Suppressor macrophage treated with lipopolysaccharide for 1 hour (primary cell): Measurements from ENCODE around the gene DNAJC30.

ENCODE experiments used
- DNase-seq, 3 donors: peaks; one replicate each; pipeline ENCODE4 v3.0.0-alpha.2; 2020 to 2022

The DNAJC30 gene

DNA sequence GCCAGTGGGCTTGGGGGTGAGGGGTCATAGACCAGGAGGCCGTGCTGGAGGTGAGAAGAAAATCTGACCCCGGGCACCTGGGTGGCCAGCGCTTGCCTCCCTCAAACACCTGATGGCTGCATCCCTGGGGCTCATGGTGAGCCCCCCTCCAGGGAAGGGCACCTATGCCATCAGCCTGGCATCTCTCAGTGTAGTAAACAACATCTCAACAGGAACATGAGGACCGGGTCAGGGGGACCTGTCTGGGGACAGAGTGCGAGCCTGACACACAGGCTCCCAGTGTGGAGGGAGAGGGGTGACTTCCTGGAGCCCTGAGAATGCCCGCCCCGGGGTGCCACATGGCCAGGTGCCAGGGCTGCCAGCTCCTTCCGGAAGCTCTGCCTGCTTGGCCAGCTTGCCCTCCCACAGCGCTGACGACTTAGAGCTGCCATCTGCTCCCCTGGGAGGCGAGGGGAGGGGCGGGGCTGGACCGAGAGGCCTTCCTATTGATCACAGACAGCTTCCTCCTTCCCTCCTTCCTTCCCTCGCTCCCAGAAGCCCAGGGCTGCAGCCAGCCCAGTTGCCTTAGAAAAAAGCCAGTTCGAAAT, 23.9 kb upstream of the DNAJC30 start:
- DNase-seq = peak in 1 of 3 donors; percentile 52

DNA sequence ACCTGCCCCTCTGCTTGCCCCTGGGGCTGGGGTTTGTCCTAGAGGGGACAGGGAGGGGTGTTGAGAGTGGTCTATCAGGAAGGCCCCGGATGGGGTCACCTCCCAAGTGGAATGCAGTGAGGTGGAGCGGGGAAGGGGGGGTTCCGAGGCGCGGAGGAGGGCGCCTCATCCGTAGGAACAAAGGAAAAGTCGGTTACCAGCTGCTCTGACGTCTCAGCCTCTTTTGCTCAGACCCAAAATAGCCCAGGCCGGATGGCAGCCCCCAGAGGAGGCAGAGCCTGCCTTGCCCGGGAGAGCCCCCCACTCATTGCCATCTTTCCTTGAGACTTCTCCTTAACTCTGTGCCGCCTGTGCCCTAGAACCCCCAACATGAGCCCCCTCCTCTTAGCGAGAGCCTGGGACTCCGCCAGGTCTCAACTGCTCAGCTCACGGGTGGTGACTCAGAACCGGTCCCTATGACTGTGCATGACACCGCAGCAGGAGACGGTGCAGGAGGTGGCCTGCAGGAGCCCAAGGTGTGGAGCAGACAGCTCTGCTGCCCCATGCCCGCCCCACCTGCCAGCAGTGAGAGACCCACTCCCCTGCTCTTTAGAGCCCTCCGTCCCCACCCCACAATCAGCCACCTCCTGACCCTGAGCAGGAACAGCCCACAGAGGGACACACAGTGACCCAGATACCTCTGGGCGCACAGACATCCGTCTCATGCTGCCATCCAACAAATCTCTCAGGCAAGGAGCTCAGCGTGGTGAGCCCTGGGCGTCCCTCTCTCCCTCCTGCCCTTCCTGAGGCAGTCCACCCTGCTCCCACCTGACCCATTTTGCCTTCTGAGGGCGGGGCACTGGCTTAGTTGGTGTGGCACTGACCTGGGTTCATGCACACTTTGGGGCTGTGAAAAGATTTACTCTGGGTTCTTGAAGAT, 23.1 kb upstream of the DNAJC30 start:
- no peak for DNase-seq

DNA sequence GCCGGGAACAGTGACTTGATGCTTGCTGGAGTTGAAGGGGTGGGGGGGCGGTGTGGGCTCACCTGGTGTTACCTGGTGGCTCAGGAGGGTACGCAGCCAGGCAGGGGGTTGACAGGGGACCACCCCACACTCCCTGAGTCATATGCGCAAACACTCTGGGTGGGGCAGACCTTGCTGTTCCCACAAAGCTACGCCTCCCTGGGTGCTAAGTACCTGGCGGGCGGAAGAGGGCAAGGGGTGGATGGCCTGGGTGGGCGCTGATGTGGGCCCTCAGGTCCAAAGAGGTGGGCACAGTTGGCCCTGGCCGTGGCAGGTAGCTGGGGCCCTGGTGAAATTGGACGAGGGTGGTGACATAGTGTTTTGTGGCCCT, 22.3 kb upstream of the DNAJC30 start:
- DNase-seq = no peak

DNA sequence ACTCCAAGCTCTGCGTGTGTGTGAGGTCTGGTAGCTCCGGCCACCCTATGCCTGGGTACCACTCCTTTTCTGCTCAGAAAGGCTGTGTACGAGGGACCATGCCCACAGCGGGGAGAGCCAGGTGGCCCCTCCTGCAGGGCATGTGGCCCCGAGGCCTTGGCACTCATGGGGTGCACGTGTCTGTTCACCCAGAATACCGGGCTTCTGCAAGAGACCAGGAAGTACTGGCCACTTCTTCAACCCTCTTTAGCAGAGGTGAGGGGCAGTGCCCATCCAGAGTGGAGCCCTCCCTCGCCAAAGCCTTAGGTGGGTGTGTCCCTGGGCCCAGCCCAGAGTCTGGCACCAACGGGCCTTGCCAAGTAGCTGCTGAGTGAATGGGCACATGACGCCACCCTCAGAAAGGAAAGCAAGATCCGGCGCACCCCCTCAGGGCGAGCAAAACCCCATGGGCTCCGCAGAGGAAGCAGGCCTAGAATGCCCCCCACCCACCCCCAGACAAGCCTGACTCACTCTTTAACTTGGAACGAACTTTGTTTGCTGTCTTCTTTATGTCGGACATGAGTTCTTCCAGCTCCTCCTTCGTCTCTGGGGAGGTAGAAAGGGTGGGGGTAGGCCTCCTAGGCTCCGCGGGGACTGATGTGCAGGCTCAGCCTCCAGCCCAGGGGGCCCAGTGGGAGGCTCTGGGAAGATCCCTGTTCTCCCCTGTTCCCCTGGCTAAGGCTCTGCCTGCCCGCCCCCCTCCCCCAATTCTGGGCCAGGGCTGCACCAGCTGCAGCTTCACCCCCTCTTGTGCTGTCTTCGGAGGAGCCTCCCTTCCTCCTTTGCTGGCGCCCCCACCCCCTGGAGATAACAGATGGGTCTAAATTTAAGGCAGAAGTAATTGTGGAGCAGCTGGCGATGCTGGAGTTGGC, 21.6 kb upstream of the DNAJC30 start:
- DNase-seq = no peak

DNA sequence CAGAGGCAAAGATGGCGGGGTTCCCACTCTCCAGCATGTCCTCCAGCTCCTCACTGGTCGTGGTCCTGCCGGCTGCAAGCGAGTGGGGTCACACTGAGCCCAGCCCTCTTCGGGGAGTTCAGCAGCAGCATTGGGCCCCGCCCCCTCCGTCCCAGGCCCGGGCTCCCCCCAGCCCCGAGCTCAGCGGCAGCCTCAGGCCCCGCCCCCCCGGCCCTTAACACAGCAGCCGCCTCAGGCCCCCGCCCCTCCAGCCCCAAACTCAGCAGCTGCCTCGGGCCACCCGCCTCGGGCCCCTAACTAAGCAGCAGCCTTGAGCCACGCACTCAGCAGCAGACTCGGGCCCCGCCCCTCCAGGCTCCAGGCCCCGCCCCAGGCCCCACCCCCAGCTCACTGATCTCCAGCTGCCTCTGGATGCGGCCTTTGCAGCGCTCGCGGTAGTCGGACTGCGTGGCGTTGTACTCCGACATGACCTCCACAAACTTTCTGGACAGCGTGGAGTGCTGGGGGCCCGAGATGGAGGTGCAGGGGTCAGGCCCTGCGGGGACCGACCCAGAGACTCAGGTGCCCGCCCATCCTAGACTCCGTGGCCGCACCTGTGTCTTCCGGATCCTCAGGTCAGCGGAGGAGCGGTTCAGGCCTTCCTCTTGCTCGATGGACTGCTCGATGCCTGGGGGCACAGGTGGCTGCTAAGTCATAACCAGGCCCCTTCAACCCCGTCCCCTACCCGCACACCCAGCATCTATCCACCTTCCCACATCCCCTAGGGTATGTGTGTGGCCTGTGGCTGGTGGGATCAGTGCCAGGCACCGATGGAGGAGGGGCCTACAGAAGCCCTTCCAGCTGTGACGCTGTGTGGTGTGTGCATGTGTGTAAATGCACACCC, 20.7 kb upstream of the DNAJC30 start:
- DNase-seq = peak; percentile 51 to 78 (median 59)

DNA sequence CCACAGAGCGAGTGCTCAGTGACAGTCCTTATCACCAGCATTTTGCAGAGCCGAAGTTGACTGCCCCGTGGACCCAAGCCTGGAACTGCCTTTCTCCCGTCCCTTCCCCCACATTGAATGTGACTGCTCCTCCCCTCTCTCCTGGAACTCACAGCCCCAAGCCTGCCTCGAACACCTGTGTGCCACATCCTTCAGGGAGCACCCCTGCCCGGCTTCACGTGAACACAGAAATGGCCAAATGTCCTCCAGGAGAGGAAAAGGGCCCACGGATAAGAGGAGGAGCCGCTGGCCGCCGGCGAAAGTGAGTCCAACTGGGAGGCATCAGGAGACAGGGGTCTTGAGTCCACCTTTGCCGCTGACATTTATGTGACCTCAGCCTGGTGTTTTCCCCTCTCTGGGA, 20.0 kb upstream of the DNAJC30 start:
- no peak for DNase-seq

DNA sequence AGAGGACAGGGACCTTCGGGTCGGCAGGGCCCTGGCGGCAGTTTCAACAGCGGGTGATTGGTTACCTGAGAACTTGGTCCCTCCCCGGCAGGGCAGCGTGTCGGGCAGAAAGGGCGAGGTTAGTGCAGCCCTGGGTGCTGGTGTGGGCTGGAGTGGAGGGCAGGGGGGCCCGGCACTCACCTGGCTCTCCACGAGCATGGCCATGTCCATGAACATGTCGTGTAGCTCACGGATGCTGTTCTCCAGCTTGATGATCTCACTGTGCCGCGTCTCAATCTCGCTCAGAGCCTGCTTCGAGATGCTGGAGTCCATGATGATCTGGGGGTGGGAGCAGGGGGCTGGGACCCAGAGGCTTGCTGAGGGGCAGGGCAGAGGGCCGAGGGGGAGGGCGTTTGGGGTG, 19.4 kb upstream of the DNAJC30 start:
- no peak for DNase-seq

DNA sequence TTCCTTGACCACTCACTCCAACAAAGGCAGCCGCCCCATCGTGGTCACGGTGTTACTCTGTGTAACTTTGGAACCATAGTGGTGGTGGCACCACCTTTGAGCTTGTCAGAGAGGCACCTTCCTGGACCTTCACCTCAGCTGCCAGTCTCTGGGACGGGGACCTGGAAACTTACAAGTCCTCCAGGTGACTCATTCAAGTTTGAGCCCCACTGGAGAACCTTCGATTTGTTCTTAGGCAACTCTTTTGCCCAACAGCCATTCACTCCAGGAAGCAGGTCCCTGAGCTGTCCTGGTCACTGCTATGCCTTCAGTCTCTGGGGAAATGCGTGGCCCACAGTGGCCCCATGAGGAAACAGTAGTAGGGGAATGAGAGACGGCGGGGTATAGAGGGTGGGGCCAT, 19.0 kb upstream of the DNAJC30 start:
- no peak for DNase-seq

DNA sequence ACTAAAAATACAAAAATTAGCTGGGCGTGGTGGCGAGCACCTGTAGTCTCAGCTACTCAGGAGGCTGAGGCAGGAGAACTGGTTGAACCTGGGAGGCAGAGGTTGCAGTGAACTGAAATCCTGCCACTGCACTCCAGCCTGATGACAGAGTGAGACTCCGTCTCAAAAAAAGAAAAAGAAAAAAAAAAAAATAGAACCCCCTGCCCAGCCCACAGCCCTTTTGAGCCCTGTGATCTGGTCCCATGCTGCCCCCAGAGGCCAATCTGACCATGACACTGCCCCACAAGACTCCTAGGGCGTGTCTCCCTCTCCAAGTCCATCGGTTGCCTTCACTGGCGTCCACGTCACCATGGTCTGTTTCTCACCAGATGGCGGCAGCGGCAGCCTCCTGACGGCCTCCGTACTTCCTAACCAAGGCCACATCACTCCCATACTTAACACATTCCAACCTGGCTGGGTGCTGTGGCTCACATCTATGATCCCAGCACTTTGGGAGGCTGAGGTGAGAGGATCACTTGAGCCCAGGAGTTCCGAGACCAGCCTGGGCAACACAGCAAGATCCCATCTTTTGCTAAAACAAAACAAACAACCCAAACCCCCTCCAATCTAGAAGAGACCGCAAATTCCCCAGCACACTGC, 18.2 kb upstream of the DNAJC30 start:
- DNase-seq = peak; percentile 62 to 75 (median 67)

DNA sequence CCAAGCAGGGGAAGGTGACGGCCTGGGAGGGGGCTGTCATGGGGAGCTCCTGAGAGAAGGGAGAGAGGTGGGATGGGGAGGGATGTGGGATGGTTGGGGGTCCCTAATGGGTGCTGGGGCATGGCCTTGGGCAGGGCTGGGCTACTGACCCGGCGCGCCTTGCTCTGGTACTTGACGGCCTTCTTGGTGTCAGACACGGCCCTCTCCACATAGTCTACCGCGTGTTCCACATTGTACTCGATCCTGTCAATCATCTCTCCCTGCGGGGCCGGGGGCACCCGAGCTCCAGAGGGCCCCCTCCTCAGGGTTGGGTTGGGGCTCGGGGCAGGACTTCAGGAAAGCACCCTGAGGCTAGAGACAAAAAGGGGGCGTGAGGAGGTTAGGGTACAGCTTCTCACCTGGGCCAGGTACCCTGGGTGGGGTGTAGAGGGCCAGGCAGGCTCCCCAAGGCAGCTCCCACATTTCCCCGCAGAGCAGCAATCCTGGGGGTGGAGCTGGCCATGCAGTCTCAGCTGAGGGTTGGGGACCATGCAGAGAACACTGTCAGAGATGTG, 17.4 kb upstream of the DNAJC30 start:
- DNase-seq = no peak

DNA sequence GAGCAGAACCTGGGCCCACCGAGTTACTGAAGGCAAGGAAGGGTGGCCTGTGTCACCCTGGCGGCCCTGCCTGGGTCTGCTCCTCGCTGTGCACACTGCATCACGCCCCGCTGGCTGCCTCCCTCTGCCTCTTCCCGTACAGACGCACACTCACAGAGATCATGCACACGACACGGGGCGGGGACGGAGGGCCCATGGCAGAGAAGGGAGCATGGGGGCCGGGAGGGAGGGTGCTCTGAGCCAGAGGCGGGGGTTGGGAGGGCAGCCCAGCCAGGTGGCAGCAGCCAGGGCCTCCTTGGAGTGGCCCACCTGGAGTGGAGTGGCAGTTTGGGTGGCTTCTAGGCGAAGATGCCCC, 16.8 kb upstream of the DNAJC30 start:
- no peak for DNase-seq

DNA sequence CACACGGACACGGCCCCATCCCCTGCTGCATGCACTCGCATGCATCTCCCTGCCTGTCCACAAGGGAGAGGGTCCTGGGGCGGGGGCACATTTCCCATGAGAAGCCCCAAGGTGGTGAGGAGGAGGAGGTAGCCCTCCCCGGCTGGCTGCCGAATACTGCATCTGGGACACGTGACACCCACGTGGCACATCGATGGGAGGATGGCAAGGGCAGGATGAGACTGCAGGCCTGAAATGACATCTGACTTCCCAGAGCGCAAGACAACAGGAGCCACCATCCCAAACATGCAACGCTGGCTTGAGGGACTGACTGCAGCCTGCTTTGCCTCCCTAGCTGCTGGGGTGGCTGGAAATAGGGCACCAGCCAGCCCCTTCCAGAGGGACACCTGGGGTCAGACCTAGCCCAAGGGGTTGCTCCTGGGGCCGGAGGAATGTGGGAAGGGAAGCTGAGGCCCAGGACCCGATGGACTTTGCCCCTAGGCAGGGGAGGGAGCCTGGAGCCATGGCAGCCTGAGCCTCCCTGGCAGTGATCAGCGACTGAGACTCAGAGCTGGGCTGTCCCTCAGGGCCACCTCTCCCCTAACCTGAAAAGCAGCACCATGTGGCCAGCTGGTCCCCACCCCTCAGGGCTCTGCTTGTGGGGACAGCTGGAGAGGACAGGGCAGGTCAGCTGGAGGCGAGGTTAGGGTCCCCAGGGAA, 16.3 kb upstream of the DNAJC30 start:
- DNase-seq = no peak

DNA sequence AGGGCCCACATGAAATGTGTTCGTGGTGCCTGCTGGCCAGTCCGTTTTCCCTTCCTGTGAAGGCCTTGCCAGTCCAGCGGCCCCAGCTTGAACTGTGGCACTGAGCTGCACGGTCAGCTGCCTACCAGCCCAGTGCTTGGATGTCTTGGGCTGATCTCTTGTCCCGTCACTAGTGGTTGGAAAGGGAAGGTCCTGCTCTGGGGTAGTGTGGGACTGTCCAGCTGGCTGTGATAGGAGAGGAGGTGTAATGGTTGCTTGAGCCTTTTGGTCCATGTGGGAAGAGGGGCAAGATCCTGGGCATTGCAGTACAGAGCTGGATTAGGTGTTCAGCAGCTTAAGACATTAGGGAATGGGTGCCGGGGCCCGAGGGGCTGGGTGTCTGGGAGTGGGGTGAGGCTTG, 15.2 kb upstream of the DNAJC30 start:
- DNase-seq = no peak

DNA sequence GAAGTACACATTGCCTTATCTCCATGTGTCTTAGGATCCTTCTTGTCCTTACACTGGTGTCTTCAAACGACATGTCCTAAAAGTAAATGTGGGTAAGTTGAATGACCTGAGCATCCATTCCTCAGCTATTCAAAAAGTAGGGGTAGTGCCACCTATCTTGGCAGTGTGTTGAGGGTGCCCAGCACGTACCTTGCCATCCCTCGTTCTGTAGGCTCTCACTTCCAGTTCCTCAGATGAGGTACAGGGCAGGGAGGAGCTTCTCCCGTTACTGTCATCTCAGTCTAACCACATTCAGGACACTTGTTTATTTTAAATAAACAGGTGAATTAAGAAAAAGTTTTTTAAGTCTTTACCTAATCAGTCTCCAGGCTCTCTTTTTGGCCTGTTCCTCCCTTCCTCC, 13.1 kb upstream of the DNAJC30 start:
- no peak for DNase-seq

DNA sequence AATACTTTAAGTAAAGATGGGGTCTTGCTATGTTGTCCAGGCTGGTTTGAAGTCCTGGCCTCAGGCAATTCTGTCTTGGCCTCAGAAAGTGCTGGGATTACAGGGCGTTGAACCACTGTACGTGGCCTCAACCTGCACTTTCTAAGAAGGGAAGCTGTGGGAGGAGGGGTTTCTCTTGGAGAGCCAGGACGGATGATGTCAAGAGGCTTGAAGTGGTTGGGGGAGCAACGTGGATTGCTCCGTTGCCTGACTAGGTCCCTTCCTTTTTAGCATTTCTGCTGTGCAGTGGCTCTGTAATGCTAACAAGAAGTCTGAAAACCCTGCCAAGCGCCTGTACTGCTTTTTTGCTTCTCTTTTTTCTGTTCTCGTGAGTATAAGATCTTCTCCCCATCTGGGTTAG, 7.4 kb upstream of the DNAJC30 start:
- no peak for DNase-seq

DNA sequence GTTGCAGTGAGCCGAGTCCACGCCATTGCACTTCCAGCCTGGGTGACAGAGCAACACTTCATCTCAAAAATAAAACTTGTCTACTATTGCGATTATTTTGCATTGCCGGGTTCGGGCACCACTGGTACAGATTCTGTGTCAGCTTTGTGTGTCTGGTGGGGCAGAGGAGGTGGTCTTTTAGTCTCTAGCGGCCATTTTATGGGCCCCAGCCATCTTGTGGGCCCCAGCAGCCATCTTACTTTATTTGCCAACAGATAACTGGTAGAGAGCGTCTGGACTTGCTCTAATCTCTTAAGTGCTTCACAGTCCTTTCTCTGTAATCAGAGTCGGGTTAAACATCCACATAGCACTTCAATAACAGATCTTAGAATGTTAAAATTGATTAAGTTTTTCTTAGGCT, 5.0 kb upstream of the DNAJC30 start:
- no peak for DNase-seq

DNA sequence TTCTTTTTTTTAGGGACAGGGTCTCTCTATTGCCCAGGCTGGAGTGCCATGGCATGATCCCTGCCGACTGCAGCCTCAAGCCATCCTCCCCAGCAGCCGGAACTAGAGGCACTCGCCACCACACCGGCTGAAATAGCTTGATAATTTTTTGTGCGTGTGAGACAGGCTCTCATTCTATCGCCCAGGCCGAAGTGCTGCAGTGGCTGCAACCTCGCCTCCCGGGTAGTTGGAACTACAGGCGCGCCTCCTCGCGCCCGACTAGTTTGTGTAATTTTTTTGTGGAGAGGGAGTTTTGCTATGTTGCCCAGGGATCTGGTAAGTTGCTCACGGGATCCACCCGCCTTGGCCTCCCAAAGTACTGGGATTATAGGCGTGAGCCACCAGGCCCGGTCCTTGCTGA, 2.1 kb upstream of the DNAJC30 start:
- no peak for DNase-seq

DNA sequence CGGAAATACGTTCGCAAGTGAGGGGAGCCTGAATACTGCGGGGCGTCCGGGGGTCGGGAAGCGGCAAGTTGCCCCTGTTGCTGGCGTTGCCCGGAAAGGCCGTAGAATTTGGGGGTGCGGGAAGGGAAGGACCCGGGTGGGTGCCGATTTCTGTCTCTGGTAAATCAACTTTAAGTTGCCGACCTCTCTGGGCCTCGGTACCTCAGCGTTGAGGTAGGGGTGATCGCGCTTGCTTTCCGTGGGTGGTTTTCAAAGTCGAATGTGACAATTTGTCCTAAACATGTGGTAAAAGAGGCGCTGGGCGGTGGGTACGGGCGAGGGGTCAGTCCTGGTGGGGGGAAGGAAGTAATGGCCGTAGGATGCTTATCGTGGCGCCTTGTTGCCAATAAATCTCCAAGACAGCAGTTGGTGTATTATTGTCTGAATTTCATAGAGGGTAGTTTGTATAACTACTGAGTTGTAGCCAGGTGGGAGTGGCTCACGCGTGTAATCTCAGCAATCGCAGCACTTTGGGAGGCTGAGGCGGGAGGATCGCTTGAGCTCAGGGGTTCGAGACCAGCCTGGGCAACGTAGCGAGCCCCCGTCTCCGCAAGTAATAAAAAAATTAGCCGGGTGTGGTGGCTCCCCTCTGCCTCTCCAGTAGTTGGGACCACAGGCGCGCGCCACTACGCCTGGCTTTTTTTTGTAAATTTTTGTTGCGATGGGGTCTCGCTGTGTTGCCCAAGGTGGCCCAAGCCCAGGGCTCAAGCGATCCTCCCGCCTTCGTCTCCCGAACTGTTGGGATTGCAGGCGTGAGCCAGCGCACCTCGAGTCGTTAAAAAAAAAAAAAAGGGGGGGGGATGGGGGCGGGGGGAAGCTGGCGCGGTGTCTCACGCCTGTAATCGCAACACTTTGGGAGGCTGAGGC, 788 bp upstream of the DNAJC30 start:
- DNase-seq = no peak

DNA sequence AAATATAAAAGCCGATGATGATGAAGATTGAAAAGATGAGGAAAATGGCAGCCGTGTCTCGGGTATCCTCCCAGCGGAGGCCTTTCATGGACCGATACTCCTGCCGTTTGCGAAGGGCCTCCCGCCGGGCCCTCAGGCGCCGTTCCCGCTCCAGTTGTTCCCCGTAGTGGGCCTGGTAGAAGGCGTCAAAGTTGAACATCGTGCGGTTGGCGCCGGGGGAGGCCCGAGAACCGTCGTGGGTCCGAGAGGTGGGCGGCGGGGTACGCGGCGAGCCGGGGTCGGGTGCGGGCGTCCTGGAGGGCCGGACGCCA, 553 bp downstream of the DNAJC30 start:
- DNase-seq = no peak

DNA sequence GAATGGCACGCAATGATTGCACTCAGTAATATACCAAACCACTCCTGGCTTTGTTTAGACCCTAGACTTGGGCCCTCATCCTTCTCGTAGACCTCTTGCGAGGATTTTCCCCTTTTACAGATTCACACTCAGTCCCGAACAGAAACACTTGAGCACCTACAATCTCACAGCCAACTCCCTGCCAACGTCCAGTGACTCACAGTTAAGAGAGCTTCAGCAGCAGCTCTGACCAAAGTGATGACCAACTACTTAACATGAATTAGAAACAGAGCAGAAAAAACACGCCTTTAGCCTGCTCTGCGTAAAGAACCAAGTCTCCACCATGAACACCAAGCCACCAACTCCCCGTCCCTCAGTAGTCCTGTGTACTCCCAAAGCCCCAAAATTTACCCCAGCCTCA, 2.2 kb downstream of the DNAJC30 start:
- no peak for DNase-seq
